HG03460 (cell line): ENCODE results near the gene ZFYVE26.
"Not testable (repeated sequence)": the region's sequence is repeated elsewhere in the genome, so short reads cannot be mapped to it uniquely, and the experiment has no call there.

Source experiments
- ATAC-seq: cut with Tn5 transposase; IDR thresholded peaks from one replicate; pipeline ENCODE4 v1.9.1; 2021; ENCODE audit not compliant: unreplicated experiment

The ZFYVE26 gene

GRCh38 chr14:67759916-67760315, 56.5 kb downstream of the ZFYVE26 start:
- no peak for ATAC-seq

DNA sequence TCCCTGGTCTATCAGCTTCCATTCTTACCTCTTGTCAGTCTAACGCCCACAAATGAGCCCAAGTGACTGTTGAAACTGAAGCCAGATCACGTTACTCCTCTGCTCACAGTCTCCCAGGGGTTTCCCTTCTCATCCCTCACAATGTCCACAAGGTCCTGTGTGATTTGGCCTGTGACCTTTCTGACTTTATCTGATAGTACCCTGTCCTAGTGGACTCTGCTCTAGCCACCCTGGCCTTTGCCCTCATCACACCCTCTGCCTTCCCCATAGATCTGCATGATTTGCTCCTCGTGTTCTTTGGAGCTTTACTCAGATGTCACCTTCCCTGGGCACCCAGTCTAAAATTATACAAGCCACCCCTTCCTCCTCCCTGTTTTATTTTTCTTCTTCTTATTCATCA, 59.2 kb downstream of the ZFYVE26 start:
- ATAC-seq: no peak

DNA sequence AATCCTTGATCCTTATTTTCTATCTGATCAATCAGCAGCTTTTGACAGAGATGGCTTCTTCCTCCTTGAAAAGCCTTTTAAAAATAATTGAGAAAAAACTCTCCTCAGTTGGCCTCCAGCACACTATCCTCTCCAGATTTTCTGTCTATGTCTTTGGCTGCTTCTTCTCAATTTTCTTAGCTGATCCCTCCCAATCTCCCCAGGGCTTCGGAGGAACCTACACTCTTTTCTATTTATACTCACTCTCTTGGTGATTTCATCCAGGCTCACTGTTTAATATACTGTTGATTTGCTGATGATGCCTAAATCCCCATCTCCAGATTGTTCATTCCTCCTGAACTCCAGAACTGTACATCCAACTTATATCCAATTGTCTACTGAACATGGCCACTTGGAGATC, 59.9 kb downstream of the ZFYVE26 start:
- no peak for ATAC-seq

- ATAC-seq: no peak
Measured at GRCh38 chr14:67749341-67750084, 66.9 kb downstream of the ZFYVE26 start.

DNA sequence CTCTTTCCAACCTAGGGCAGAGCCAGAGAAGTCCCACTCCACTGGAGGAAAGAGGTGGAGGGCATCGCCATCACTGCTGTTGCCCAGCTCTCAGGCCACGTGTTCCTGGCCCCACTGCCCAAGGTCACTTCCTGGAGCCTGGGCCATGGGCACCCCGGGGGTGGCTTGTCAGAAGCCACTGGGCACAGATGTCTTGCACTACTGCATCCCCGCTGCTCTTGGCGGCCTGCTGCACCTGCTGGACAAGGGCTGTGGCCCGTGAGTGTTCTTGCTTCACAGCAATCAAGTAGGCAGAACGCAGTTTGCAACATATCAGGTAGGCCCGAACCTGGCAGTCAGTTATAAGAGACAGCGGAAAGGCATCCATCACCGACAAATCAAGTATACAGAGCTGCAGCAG, 68.1 kb downstream of the ZFYVE26 start:
- no peak for ATAC-seq

DNA sequence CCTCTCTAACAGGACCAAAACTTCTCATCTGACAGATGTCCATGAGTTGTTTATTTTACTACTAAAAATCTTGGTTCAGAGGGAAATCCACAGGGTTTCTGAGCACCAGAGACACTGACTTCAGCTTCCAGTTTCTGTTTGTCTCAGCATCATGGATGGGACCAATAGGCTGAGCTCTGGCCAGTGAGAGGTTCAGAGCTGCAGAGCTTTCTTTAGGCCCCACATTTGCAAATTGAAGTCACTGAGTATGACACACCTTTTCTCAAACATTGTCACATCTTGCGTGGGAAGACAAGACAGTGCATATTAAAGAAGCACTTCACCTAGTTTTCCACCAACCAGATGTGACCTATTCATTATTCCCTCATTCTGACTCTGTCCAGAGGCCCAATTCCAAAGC, 69.5 kb downstream of the ZFYVE26 start:
- ATAC-seq: no peak

DNA sequence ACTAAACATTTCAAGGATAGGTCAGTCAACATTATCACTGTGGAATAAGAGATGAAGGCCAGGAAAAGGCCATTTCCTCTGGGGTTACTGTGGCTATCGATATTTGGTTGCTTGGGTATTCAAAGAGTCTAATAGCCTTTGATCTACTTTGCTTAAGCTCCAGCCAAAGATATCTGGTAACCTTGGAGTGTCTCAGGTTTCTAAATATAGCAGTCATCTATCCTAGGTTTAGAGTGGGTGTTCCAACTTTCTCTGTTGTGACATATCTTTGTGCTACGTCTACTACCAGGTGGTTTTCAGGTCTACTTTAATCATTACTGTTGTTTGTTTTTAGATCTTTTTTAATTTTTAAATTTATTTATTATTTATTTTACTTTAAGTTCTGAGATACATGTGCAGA, 72.3 kb downstream of the ZFYVE26 start:
- ATAC-seq: no peak

GRCh38 chr14:67738740-67739504, 77.5 kb downstream of the ZFYVE26 start:
- ATAC-seq: no peak

GRCh38 chr14:67736771-67737170, 79.6 kb downstream of the ZFYVE26 start:
- ATAC-seq: no peak

GRCh38 chr14:67735336-67736147, 80.8 kb downstream of the ZFYVE26 start:
- ATAC-seq: no peak

DNA sequence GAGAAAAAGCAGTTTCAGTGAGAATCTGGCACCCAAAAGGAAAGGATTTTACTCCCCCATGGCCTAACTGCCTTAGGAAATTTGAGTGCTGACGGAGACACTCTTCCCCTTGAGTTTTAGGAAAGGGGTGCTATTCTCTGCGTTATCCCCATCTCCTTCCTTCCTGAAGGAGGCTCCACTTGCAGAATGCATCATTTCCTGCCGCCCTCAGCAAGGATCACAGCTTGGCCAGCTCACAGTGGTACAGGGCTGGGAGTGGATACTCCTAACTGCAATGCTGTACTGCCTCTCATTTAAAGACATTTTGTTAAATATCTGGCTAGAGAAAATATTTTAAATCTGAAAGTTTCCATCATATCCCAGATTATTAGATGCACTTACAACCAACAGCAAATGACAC, 81.7 kb downstream of the ZFYVE26 start:
- no peak for ATAC-seq

DNA sequence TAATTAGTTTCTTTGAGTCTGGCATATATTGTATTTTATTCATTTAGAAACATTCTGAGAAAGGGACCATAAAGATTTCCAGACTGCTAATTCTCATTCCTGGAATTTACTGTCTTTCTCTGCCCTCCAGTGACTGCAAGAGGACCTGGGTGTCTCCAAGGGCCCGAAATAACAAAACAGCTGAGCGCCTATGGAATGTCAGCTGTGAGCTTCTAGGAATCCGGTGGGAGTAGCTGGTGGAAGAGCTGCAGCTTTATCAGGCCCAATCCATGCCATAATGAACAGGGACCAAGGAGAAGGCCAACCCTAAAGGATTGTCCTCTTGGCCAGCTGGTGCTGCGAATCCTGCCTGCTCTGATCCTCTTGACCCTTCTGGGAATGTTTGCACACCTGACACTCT, 82.8 kb downstream of the ZFYVE26 start:
- no peak for ATAC-seq

- ATAC-seq: no peak
Measured at GRCh38 chr14:67729072-67729885, 87.1 kb downstream of the ZFYVE26 start.

DNA sequence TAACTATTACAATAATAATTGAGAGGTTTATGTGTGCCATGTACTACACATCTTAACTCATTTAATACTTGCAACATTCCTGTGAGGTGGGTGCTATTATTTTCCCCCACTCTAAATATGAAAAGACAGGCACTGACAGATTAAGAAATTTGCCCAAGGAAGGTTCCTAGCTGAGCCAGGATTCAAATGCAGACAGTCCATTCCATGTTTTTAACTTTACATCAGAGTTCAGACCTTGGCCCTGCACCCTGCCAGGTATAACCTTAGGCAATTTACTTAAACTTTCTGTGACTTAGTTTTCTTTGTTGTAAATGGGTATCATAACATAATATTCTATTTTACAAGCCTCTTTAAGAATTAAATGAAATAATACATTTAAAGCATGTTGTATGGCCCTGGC, 88.1 kb downstream of the ZFYVE26 start:
- no peak for ATAC-seq

DNA sequence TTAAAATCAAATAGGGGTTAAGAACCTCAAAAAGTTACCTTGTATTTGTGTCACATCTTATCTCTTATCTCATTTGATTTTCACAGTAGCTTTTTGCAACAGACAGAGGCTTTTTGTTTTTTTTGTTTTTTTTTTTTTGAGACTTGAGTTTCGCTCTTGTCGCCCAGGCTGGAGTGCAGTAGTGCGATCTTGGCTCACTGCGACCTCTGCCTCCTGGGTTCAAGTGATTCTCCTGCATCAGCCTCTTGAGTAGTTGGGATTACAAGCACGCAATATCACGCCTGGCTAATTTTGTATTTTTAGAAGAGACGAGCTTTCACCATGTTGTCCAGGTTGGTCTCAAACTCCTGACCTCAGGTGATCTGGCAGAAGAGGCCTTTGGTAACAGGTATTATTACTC, 89.0 kb downstream of the ZFYVE26 start:
- no peak for ATAC-seq

- no peak for ATAC-seq
Measured at GRCh38 chr14:67725171-67725570, 91.2 kb downstream of the ZFYVE26 start.

DNA sequence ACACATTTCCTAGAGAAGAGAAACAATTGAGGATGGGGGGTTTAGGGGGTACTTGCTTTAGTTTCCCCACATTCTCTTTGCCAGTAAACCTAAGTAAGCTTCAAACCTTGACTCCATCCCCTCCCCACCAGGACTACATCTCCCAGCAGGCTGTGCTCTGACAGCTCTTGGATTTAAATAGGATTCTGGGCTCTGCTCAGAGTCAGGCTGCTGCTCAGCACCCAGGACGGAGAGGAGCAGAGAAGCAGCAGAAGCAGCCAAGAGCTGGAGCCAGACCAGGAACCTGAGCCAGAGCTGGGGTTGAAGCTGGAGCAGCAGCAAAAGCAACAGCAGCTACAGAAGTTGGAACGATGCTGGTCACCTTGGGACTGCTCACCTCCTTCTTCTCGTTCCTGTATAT, 94.1 kb downstream of the ZFYVE26 start:
- ATAC-seq: no peak

DNA sequence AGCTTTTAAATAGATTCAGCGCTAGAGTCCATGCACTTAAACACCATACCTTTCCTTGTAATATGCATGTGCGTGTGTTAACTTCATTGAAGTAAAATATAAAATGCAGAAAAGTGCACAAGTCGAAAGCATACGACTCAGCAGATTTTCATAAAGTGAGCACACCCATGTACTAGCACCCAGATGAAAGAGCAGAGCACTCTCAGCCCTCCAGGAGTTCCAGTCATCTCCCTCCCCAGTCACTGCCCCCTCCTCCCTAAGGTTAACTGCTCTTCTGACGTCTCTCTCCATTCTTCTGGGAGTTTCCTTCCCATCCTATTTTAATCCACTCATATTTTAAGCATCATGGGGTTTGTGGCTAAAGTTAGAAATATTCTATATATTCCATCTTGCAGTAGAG, 94.5 kb downstream of the ZFYVE26 start:
- no peak for ATAC-seq

DNA sequence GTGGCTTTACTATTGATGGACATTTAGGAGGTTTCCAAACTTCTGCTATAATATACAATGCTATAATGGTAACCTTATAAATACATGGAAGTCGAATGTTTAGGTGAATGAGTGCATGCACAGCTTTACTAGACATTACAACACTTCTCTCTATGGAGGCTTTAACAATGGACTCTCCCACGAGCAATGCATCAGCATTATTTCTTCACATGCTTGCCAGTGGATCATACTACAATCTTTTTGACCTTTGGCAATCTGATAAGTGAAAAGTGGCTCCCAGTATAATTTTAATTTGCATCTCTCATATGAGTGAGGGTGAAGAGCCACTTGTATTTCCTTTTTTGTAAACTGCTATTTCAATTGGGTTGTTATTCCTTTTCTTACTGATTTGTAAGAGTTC, 96.5 kb downstream of the ZFYVE26 start:
- no peak for ATAC-seq

GRCh38 chr14:67719385-67719784, 97.0 kb downstream of the ZFYVE26 start:
- ATAC-seq: not testable (repeated sequence)

DNA sequence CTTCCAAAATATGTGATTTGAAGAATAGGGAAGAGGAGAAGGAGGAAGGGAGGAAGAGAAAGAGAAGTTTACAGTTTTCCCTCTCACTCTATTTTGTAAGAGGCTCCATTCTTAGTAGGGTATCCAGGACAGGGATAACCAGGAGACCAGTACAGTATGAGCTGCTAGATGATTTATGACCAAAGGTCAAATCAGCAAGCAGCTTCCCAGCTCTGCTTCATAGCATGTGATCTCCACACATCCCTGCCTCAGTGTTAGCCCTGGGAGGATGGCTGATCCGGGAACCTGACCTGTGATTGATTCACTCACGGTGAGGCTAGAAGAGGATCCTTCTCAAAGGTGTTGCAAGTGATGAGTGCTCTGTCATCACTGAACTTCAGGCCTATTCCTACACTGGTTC, 98.1 kb downstream of the ZFYVE26 start:
- no peak for ATAC-seq
